GM19328 (cell line): ENCODE data around the gene PPP2R3B.
"Not testable (repeated sequence)": the region's sequence is repeated elsewhere in the genome, so short reads cannot be mapped to it uniquely, and the experiment has no call there.

Experiments
- ATAC-seq: cut with Tn5 transposase; IDR thresholded peaks from one replicate; pipeline ENCODE4 v1.9.1; 2021; ENCODE audit warnings: mild to moderate bottlenecking, moderate library complexity; ENCODE audit not compliant: unreplicated experiment

Gene PPP2R3B

GRCh38 chrX:324664-325063 lies 62.0 kb downstream of the PPP2R3B start:
- not testable (repeated sequence) for ATAC-seq

GRCh38 chrX:323721-324628 lies 62.7 kb downstream of the PPP2R3B start:
- ATAC-seq, result no peak

DNA sequence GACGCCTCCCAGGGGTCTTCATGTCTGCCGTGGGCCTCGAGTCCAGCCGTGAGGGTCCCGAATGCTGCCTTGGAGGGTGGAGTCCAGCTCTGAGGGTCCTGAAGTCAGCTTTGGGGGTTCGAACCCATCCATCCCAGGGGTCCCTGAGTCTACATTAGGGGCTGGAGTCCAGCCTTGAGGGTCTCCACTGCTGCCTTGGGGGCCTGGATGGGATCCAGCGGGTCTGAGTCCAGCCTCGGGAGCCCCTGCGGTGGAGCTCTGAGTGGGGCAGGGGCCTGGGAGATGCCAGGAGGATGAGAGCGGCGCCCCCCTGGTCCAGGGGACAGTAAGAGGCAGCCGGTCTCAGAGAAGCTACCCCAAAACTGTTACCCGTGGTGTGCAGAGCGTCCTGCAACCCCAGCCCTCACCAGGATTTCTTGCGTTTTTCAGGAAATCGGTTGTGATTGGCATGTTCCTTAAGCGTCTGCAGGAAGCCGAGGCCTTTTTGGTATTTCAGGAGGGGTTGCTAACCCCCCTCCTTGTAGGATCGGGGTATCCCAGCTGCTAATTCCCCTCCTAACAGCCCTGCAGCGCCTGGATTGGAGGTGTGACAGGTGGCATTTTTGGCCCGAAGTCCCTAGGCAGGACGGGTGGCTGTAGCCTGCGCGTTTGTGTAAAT lies 66.5 kb downstream of the PPP2R3B start:
- no peak for ATAC-seq

GRCh38 chrX:319579-320125 lies 67.1 kb downstream of the PPP2R3B start:
- ATAC-seq, result no peak

GRCh38 chrX:318739-319578 lies 67.7 kb downstream of the PPP2R3B start, which contains the start of gene GTPBP6:
TSS of gene GTPBP6 (minus strand) at chrX:318796. CDS start at chrX:318787, 9 bp downstream.
- ATAC-seq, result peak; percentile 83

DNA sequence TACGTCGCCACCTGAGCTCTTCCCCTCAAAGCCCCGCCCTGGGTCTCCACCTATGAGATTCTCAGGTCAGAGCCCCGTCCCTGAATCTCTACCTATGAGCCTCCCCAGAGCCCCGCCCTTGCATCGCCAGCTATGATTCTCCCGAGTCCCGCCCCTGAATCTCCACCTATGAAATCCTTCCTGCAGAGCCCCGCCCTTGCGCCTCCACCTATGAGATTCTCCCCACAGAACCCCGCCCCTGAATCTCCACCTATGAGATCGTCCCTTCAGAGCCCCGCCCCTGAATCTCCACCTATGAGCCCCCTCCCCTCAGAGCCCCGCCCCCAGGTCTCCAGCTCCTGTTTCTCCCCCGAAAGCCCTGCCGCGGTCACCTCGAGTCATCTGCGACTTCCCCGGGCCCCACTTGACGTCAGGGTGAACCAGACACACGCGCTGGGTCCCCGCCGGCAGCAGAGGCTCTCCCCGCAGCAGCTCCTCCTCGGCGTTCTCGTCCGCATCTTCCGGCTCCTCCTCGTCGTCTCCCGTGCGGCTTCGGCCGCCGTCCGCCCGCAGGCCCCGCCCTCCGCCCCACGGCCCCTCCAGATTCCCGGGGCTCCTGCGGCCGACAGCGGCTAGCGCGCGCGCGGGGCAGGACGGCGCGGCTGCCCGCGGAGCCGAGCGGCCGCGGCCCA lies 68.5 kb downstream of the PPP2R3B start:
- ATAC-seq, result peak; percentile 50

DNA sequence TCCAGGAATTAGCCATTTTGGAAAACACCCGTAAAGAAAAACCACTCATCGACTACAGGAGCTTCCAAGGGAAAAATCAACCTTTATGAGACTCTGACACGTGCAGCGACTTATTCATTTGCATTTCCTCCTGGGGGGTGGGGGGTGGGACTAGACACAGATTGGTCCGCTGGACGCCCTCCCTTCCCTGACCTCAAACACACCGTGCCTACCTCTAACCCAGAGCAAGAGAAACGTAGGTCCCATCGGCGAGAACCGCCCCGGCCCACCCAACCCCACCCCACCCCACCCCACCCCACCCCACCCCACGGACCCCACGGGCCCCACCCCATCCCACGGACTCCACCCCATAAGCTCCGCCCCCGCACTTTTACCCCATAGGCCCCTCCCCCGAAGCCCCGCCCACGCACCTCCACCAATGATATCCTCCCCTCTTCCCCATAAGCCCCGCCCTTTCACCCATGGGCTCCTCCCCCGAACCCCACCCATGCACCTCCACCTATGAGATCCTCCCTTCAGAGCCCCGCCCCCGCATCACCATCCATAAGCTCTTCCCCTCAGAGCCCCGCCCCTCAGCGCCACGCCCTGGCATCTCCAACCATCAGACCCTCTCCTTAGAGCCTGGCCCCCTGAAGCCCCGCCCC lies 69.2 kb downstream of the PPP2R3B start:
- ATAC-seq, result no peak

DNA sequence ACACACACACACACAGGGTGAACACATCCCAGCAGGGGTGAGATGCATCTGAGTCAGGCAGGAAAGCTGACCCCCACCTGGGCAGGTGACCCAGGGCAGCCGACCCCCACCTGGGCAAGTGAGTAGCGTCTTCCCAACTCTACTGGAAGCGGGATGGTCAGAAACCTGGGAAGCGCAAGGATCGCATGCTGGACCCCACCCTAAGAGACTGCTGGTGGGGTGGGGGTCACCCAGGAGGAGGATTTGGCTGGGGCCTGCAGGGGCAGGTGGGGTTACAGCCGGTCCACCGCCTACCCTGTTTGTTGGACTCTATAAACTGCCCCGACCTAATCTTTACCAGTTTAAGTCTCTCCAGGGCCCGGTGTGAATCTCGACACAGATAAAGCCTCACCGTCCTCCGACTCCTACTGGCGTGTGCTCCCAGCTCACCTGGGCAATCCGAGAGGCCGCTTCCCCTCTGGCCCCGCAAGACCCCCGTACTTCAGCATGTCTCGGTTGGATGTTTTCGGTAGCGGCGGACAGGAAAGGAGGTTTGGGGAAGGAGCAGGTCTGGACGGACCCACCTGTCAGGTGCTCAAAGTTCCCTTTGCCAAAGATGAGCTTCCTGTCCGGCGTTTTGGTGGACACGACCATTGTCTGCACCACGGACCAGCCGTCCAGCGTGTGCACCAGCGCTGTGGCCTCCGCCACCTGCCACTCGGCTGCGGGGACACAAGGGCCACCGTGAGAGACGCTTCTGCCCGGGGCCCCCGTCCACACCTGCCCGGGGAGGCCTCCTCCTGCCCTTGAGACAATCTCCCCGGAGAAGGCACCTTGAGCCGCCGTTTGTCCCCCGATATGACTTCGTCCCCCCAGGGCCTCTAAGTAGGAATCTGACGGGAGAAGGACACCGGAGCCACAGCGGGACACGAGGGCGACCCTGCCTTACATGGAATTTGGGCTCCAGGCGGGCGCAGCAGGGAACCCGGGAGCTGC lies 70.1 kb downstream of the PPP2R3B start:
- ATAC-seq, result no peak

GRCh38 chrX:314781-315595 lies 71.7 kb downstream of the PPP2R3B start:
- ATAC-seq, result no peak

GRCh38 chrX:314049-314448 lies 72.7 kb downstream of the PPP2R3B start:
- no peak for ATAC-seq

- ATAC-seq, result no peak
These were observed 73.2 kb downstream of the PPP2R3B start for GRCh38 chrX:313546-313945.

DNA sequence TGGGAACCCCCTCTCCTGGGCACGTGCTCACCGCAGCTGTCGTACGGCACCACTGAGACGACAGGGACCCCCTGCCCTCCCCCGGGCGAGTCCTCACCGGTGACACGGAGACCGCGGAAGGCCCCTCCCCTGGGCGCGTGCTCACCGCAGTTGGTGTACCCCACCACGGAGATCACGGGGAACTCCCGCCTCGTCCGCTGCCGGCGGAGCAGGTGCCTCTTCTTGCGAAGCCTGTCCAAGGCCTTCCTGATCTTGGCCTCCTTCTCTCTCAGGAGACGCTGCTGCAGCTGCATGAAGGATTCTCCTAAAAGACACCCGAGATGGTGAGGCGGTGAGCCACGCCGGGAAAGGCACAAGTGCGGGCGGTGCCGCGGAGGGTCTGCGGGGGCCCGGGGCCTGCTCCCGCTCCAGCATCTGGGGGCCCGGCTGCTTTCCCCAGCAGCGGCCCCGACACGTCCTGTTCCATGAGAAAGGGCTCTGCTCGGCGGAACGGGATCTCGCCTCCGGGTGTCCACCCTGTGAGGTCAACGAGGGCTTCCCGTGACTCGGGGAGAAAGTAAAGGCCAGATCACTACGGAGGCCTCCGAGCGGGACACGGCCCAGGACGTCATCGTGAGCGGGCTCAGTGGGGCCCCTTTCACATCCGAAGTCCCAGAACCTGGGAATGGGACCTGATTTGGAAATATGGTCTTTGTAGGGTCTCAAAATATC lies 73.9 kb downstream of the PPP2R3B start:
- no peak for ATAC-seq

GRCh38 chrX:311156-312129 lies 75.3 kb downstream of the PPP2R3B start:
- no peak for ATAC-seq

DNA sequence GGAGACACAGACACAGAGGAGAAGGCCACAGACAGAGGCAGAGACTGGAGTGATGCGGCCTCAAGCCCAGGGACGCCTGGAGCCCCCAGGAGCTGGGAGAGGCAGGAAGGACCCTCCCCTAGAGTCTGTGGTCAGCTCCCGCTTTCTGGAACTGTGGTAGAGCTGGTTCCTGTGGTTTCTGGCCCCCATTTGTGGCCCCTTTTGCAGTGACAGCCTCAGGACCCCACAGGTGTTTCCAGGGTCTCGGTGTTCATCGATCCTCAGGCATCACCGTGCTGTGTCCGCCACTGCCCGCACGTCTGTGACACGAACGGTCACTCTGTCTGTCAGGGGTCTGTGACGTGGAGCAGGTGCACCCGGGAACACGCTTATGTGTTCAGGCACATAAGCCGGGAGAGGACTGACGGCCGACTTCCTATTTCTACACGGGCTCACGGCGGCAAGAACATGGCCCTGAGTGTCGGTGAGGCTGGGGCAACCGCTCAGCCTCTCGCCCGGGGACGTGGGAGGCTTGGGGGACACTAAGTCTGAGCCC lies 76.0 kb downstream of the PPP2R3B start:
- ATAC-seq, result no peak

DNA sequence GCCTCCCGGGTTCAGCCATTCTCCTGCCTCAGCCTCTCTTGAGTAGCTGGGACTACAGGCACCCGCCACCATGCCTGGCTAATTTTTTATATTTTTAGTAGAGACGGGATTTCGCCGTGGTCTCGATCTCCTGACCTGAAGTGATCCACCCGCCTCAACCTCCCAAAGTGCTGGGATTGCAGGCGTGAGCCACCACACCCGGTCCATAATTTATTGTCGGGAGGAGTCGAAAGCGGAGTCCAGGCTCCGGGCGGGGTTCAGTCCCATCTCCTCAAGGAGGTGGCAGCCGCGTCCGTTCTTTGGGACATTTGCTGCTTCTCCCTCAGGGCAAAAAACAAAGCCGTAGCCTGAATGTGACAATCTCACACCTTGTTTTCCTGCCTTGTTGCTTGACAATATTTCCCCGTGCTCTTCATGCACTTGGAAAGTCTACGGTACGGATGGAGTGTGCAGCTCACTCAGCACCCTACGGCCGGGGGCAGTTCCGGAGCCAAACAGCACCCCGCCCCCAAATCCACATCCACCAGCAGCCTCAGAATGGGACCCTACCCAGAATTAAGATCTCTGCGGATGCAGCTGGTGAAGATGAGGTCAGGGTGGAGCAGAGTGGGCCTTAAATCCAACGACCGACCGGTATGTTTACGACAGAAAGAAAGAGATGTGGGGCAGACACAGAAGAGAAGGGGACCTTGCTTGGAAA lies 77.7 kb downstream of the PPP2R3B start:
- ATAC-seq, result no peak
